A549 (cell line): ENCODE measurements around the gene MADD.

Experiments used
- CTCF ChIP-seq: fragments of >200 bp; sonication (Bioruptor Twin); formaldehyde crosslinking; IDR thresholded peaks from 3 replicates; pipeline ENCODE4 v1.5.1; 2016
- HOXA7 ChIP-seq: fragments of 250-450 bp; sonication (Bioruptor Pico); IDR thresholded peaks from 2 replicates; pipeline ENCODE4 v1.5.0; 2020; ENCODE audit warnings: mild to moderate bottlenecking, moderate library complexity

DNA sequence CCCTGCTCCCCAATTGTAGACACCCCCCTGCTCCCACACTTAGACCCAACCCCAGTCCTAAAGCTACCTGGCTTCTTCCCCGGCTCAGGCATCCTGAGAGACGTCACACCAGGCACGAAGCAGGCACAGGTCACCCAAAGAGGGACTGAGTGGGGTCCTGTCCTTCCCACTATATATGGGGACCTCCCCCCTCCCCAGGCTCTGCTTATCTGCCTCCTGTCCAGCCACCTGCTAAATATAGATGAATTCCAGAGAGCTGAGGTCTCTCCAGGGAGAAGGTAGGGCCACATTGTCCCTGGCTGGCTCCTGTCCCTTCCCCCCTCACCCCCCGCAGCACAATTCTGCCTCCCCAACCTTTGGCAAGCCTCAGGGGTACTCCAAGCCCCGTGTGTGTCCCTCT lies 82.6 kb downstream of the MADD start, which contains the start of gene MYBPC3:
- TF ChIP-seq CTCF: no peak
- TF ChIP-seq HOXA7 (CRISPR knock-in tag): no peak
